A549 treated with RU486 at 1 μM for 4 hours (cell line): ENCODE results near the gene SOX4. TPM values are rescaled to one million over a fixed set of nuclear protein-coding genes. Genes with fewer than 3 reads are reported as not detected.

Experiments used
- total RNA-seq: library from RNA; stranded (reverse); fragments of 200-300 nt; extraction: Qiagen RNA extraction; gene quantifications from 5 replicates; pipeline ENCODE4 v1.2.3, GENCODE V29; 2022; ENCODE audit warnings: low read depth

Gene SOX4
- total RNA-seq = 7.6 to 15.7 TPM (median 14.1 TPM) in 5 replicates

GRCh38 chr6:21593412-21593926 is at the start of gene SOX4:
Gene SOX4, plus strand, starts transcription at chr6:21593751. Its CDS starts 784 bp downstream, at chr6:21594535.

